Fibroblast of peridontal ligament (primary cell): ENCODE data around the gene TBCC.

Source experiments
- DNase-seq: peaks from one replicate; pipeline ENCODE4 v3.0.0-alpha.2; 2010; ENCODE audit errors: extremely low read depth

Gene TBCC

DNA sequence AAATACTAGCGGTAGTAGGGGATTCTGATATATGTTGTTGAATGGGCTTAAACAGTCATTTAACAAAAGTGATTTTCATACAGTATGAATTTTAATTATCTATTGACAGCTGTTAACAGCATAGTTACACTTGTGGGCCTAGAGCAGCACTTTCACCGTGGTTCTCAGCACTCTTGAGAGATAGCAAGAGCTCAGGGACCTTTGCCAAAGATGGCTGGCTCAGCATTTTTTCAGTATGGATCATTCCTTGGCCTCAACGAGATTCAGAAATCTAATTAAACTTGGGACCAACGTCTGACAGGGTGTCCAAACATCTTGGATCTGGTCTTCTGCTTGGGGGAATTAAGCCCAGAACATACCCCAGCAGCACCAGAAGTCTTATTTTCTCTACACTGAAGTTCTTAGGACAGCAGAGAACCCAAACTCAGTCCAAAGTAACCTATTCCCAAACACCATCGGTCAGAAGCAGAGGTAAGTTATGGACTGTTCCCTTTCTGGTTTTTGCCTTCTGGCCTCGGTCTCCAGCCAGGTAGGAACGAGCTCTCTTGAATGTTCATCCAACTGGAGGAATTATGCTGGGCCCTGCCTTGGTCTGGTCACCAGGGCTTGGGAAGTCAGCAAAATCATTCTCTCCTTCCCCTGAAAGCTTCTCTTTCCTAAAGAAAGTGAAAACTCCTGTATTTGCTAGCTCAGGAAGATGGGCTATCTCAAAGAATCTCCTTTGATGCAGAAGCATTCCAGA lies 49.2 kb downstream of the TBCC start:
- peak; percentile 86 for DNase-seq

DNA sequence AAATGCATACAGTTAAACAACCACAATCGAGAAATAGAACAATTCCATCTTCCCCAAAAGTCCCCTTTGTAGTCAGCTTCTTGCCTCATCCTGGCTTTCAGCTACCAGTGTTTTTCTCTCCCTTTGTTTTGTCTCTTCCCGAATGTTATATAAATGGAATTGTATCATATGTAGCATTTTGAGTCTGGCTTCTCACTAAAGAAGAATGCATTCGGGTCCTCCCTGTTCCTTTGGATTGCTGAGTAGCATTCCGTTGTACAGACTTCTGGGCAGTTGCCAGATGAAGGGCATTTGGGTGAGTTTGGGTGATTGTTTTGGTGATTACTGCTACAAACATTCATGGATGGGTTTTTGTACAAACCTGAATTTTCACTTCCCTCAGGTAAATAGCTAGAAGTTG lies 51.3 kb downstream of the TBCC start:
- DNase-seq: peak; percentile 78
